K562 (cell line): ENCODE measurements around the gene ICAM3. TPM values are rescaled to one million over a fixed set of nuclear protein-coding genes. Genes with fewer than 3 reads are reported as not detected.

Experiments
- BCL6 ChIP-seq: fragments of 250-450 bp; sonication (Bioruptor Pico); IDR thresholded peaks from 2 replicates; pipeline ENCODE4 v1.4.0; 2020
- CBX1 ChIP-seq: sonication (generic); IDR thresholded peaks from 2 replicates; pipeline ENCODE4 v1.6.1; 2016; ENCODE audit warnings: antibody characterized with exemption, low read depth, mild to moderate bottlenecking
- CSDE1 ChIP-seq, 2 experiments: fragments of 450-650 bp; IDR thresholded peaks; 2 replicates each; pipeline ENCODE4 v1.6.1; 2016; ENCODE audit warnings: mild to moderate bottlenecking in 1 of 2
- ELF1 ChIP-seq: fragments of 200-800 bp; sonication (Bioruptor generic); IDR thresholded peaks from 2 replicates; pipeline ENCODE4 v1.6.1; 2016; ENCODE audit warnings: missing genetic modification characterization, missing compliant biosample characterization
- HMG20A ChIP-seq: fragments of 450-650 bp; formaldehyde crosslinking; conservative IDR thresholded peaks from 2 replicates; pipeline ENCODE4 v1.4.0; 2020; ENCODE audit warnings: mild to moderate bottlenecking, mixed read lengths
- KDM5B ChIP-seq: fragments of 200-600 bp; sonication (generic); IDR thresholded peaks from 2 replicates; pipeline ENCODE4 v1.6.1; 2012; ENCODE audit warnings: low read depth, mild to moderate bottlenecking, moderate library complexity, low read length, control low read depth, inconsistent platforms; ENCODE audit not compliant: insufficient replicate concordance
- KLF16 ChIP-seq: IDR thresholded peaks from 2 replicates; pipeline ENCODE4 v1.6.1; 2016; ENCODE audit warnings: antibody characterized with exemption
- KLF6 ChIP-seq: fragments of 250-450 bp; sonication (Bioruptor Pico); IDR thresholded peaks from 2 replicates; pipeline ENCODE4 v1.4.0; 2020; ENCODE audit warnings: mild to moderate bottlenecking, moderate library complexity, borderline replicate concordance
- L3MBTL2 ChIP-seq: fragments of 450-650 bp; IDR thresholded peaks from 2 replicates; pipeline ENCODE4 v1.6.1; 2016; ENCODE audit warnings: mild to moderate bottlenecking, moderate library complexity
- MAFF ChIP-seq: IDR thresholded peaks from 2 replicates; pipeline ENCODE4 v1.6.1; 2012; ENCODE audit warnings: low read length, improper control_type of control experiment
- MAZ ChIP-seq, 2 experiments: fragments of 450-650 bp in 1 of 2; sonication (generic) in 1 of 2; formaldehyde crosslinking; IDR thresholded peaks in 1 of 2; conservative IDR thresholded peaks in 1 of 2; 2 replicates each; pipeline versions ENCODE4 v1.4.0 to v1.5.0; 2020; ENCODE audit warnings: mild to moderate bottlenecking in 1 of 2, missing genetic modification reagents in 1 of 2
- NEUROD1 ChIP-seq: fragments of 150-350 bp; IDR thresholded peaks from 2 replicates; pipeline ENCODE4 v1.6.1; 2014; ENCODE audit warnings: borderline replicate concordance, low read length, low read depth; ENCODE audit not compliant: partially characterized antibody
- PHB2 ChIP-seq: fragments of 450-650 bp; IDR thresholded peaks from 2 replicates; pipeline ENCODE4 v1.6.1; 2017; ENCODE audit warnings: low read depth
- RBFOX2 ChIP-seq: fragments of 200-400 bp; formaldehyde crosslinking; IDR thresholded peaks from 2 replicates; pipeline ENCODE4 v1.6.1; 2017; ENCODE audit warnings: low read depth, mild to moderate bottlenecking, low read length, moderate library complexity
- RBM15 ChIP-seq: fragments of 200-400 bp; formaldehyde crosslinking; IDR thresholded peaks from 2 replicates; pipeline ENCODE4 v1.6.1; 2018; ENCODE audit warnings: mild to moderate bottlenecking, low read length, moderate library complexity; ENCODE audit not compliant: insufficient read depth
- SETDB1 ChIP-seq: IDR thresholded peaks from one replicate; pipeline ENCODE4 v1.6.1; 2012; ENCODE audit warnings: low read length, control low read depth, inconsistent platforms
- SREBF2 ChIP-seq: sonication (generic); formaldehyde crosslinking; IDR thresholded peaks from 2 replicates; pipeline ENCODE4 v1.4.0; 2020; ENCODE audit warnings: mild to moderate bottlenecking, missing genetic modification reagents
- TGIF2 ChIP-seq: sonication (generic); formaldehyde crosslinking; IDR thresholded peaks from 2 replicates; pipeline ENCODE4 v1.8.1; 2022; ENCODE audit warnings: mild to moderate bottlenecking, missing genetic modification reagents, moderate library complexity
- ZNF133 ChIP-seq: fragments of 250-450 bp; sonication (Bioruptor Pico); IDR thresholded peaks from 2 replicates; pipeline ENCODE4 v1.4.0; 2020; ENCODE audit warnings: mild to moderate bottlenecking
- ZNF197 ChIP-seq: fragments of 200-800 bp; sonication (Bioruptor generic); IDR thresholded peaks from 2 replicates; pipeline ENCODE4 v1.6.1; 2016; ENCODE audit warnings: low read depth, missing genetic modification characterization, missing compliant biosample characterization
- ZNF263 ChIP-seq: sonication (generic); formaldehyde crosslinking; IDR thresholded peaks from 2 replicates; pipeline ENCODE4 v1.8.0; 2022; ENCODE audit warnings: mild to moderate bottlenecking, missing genetic modification reagents, borderline replicate concordance
- ZNF76 ChIP-seq: fragments of 250-450 bp; sonication (Bioruptor Pico); IDR thresholded peaks from 2 replicates; pipeline ENCODE4 v1.4.0; 2020; ENCODE audit warnings: mild to moderate bottlenecking, moderate library complexity, borderline replicate concordance
- ZNF830 ChIP-seq: fragments of 250-450 bp; sonication (Bioruptor Pico); IDR thresholded peaks from 2 replicates; pipeline ENCODE4 v1.5.0; 2021; ENCODE audit warnings: mild to moderate bottlenecking
- polyA plus RNA-seq, 8 experiments: library from polyadenylated mRNA; depleted of rRNA in 4 of 8; stranded (reverse) in 5 of 8; unstranded in 3 of 8; fragments of >200 nt; fragmentation: Nextera tagmentation in 2 of 8; fragmentation: Illumina TruSeq in 1 of 8; extraction: Ambion mirVana in 2 of 8; extraction: Trizol in 1 of 8; gene quantifications; 2 replicates each; pipeline versions ENCODE4 v1.2.1 to v1.2.3, GENCODE V29; 2011 to 2014; ENCODE audit warnings: inconsistent platforms in 1 of 8, missing spikeins in 1 of 8
- total RNA-seq, 7 experiments: library from RNA; depleted of rRNA in 6 of 7; stranded (reverse); fragments of >200 nt in 6 of 7; fragmentation: Illumina TruSeq in 2 of 7; extraction: Trizol in 2 of 7; gene quantifications; 2 replicates each; pipeline versions ENCODE4 v1.2.1 to v1.2.3, GENCODE V29; 2011 to 2021; ENCODE audit warnings: low replicate concordance in 1 of 7
- TF ChIP-seq, protein P1 (sequence below): fragments of 450-650 bp; IDR thresholded peaks from 2 replicates; pipeline ENCODE4 v1.6.1; 2016; ENCODE audit warnings: antibody characterized with exemption
- TF ChIP-seq, protein P2 (sequence below): fragments of 250-450 bp; sonication (Bioruptor Pico); IDR thresholded peaks from 2 replicates; pipeline ENCODE4 v1.8.0; 2022; ENCODE audit warnings: moderate library complexity, mild to moderate bottlenecking, inconsistent platforms
- TF ChIP-seq, protein P3 (sequence below): fragments of 450-650 bp; IDR thresholded peaks from 2 replicates; pipeline ENCODE4 v1.6.1; 2018; ENCODE audit warnings: mild to moderate bottlenecking, low read depth; ENCODE audit not compliant: partially characterized antibody

ICAM3 gene
- total and polyA plus RNA-seq, 9 of the 15 experiments (the other 6 are each of a cell fraction or from before 2014, with no cell fraction given), result 6.5 to 39.5 (median 24.2) TPM

GRCh38 chr19:10380313-10381102 is 41.1 kb upstream of the ICAM3 start, which contains the start of gene TYK2 (continued):
- no peak for TF ChIP-seq MAFF
- peak; percentile 82 to 84 for TF ChIP-seq MAZ (CRISPR knock-in tag; conservative IDR thresholded peaks at IDR 0.05 in 1 of 2, IDR thresholded peaks at IDR 0.05 in 1 of 2)
- no peak for TF ChIP-seq SETDB1
- no peak for TF ChIP-seq RBM15
- TF ChIP-seq NEUROD1, result peak; percentile 98
- no peak for TF ChIP-seq CBX1
- TF ChIP-seq, protein P1, sequence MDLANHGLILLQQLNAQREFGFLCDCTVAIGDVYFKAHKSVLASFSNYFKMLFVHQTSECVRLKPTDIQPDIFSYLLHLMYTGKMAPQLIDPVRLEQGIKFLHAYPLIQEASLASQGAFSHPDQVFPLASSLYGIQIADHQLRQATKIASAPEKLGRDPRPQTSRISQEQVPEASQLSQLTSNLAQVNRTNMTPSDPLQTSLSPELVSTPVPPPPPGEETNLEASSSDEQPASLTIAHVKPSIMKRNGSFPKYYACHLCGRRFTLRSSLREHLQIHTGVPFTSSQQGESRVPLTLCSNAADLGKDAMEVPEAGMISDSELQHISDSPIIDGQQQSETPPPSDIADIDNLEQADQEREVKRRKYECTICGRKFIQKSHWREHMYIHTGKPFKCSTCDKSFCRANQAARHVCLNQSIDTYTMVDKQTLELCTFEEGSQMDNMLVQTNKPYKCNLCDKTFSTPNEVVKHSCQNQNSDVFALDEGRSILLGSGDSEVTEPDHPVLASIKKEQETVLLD, result peak; percentile 53; the same call in 1 of the 2 replicates
- TF ChIP-seq HMG20A, result no peak
- TF ChIP-seq SREBF2 (CRISPR knock-in tag), result no peak
- peak; percentile 91 for TF ChIP-seq L3MBTL2
- TF ChIP-seq KLF6 (CRISPR knock-in tag), result no peak
- TF ChIP-seq TGIF2 (CRISPR knock-in tag), result no peak
- TF ChIP-seq ZNF76 (CRISPR knock-in tag), result no peak
- 0 out of 2 replicates have a peak, but pooled peaks have one; percentile 24 for TF ChIP-seq ZNF830 (CRISPR knock-in tag)
- peak; percentile 75 for TF ChIP-seq ELF1 (tag)
- no peak for TF ChIP-seq KLF16
- peak; percentile 36; the same call in 1 of the 2 replicates for TF ChIP-seq ZNF263 (CRISPR knock-in tag)
- no peak for TF ChIP-seq BCL6
- no peak for TF ChIP-seq CSDE1 (IDR thresholded peaks at IDR 0.05)
- TF ChIP-seq, protein P2, sequence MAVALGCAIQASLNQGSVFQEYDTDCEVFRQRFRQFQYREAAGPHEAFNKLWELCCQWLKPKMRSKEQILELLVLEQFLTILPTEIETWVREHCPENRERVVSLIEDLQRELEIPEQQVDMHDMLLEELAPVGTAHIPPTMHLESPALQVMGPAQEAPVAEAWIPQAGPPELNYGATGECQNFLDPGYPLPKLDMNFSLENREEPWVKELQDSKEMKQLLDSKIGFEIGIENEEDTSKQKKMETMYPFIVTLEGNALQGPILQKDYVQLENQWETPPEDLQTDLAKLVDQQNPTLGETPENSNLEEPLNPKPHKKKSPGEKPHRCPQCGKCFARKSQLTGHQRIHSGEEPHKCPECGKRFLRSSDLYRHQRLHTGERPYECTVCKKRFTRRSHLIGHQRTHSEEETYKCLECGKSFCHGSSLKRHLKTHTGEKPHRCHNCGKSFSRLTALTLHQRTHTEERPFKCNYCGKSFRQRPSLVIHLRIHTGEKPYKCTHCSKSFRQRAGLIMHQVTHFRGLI (CRISPR knock-in tag), result no peak; the same call in 1 of the 2 replicates
- no peak for TF ChIP-seq ZNF197 (CRISPR knock-in tag)
- TF ChIP-seq PHB2, result no peak
- TF ChIP-seq KDM5B, result peak; percentile 92
- no peak for TF ChIP-seq ZNF133 (CRISPR knock-in tag)
- TF ChIP-seq, protein P3, sequence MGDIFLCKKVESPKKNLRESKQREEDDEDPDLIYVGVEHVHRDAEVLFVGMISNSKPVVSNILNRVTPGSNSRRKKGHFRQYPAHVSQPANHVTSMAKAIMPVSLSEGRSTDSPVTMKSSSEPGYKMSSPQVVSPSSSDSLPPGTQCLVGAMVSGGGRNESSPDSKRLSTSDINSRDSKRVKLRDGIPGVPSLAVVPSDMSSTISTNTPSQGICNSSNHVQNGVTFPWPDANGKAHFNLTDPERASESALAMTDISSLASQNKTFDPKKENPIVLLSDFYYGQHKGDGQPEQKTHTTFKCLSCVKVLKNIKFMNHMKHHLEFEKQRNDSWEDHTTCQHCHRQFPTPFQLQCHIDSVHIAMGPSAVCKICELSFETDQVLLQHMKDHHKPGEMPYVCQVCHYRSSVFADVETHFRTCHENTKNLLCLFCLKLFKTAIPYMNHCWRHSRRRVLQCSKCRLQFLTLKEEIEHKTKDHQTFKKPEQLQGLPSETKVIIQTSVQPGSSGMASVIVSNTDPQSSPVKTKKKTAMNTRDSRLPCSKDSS, result no peak
- TF ChIP-seq RBFOX2, result peak; percentile 95
